KMS-11 (cell line): Measurements from ENCODE around the gene CD300H.

Experiments used
- H2AFZ ChIP-seq: fragments of 200-600 bp; sonication (generic); 2 replicates; pipeline ENCODE4 v1.6.1; 2016; ENCODE audit warnings: antibody characterized with exemption, mixed run types, low read depth
- H3K27ac ChIP-seq: fragments of 200-600 bp; sonication (generic); 2 replicates; pipeline ENCODE4 v1.6.1; 2016; ENCODE audit warnings: mild to moderate bottlenecking, mixed run types
- H3K27me3 ChIP-seq: fragments of 200-600 bp; sonication (generic); 2 replicates; pipeline ENCODE4 v1.6.1; 2017; ENCODE audit warnings: mild to moderate bottlenecking, low read depth, mixed run types, moderate library complexity; ENCODE audit not compliant: insufficient read depth
- H3K36me3 ChIP-seq: fragments of 200-600 bp; sonication (generic); 2 replicates; pipeline ENCODE4 v1.6.1; 2017; ENCODE audit warnings: mild to moderate bottlenecking, mixed run types; ENCODE audit not compliant: insufficient read depth
- H3K4me1 ChIP-seq: fragments of 200-600 bp; sonication (generic); 2 replicates; pipeline ENCODE4 v1.6.1; 2016; ENCODE audit warnings: mild to moderate bottlenecking, low read depth, mixed run types; ENCODE audit not compliant: poor library complexity, severe bottlenecking
- H3K4me2 ChIP-seq: fragments of 200-600 bp; sonication (generic); 2 replicates; pipeline ENCODE4 v1.7.0; 2016; ENCODE audit warnings: mild to moderate bottlenecking, mixed run types
- H3K4me3 ChIP-seq: fragments of 200-600 bp; sonication (generic); IDR thresholded peaks from 2 replicates; pipeline ENCODE4 v1.6.1; 2017; ENCODE audit warnings: low read depth, low read length, mixed read lengths; ENCODE audit not compliant: insufficient read depth
- H3K79me2 ChIP-seq: fragments of 200-600 bp; sonication (generic); 2 replicates; pipeline ENCODE4 v1.6.1; 2016; ENCODE audit warnings: low read depth, mixed run types; ENCODE audit not compliant: insufficient read depth
- H3K9ac ChIP-seq: fragments of 200-600 bp; sonication (generic); 2 replicates; pipeline ENCODE4 v1.6.1; 2016; ENCODE audit warnings: mild to moderate bottlenecking, mixed run types
- H4K20me1 ChIP-seq: fragments of 200-600 bp; sonication (generic); 2 replicates; pipeline ENCODE4 v1.6.1; 2016; ENCODE audit warnings: mild to moderate bottlenecking, mixed run types; ENCODE audit not compliant: insufficient read depth
- CTCF ChIP-seq: fragments of 200-600 bp; sonication (generic); conservative IDR thresholded peaks from 2 replicates; pipeline ENCODE4 v1.6.1; 2017; ENCODE audit warnings: low read depth, mild to moderate bottlenecking, antibody characterized with exemption, low read length, moderate library complexity, mixed read lengths

The CD300H gene

GRCh38 chr17:74567397-74567796, at the start of gene CD300H:
CD300H (minus strand) TSS chr17:74567509.
- peaks cover 5% of the 10 kb centered on the region for H3K4me1 ChIP-seq
- H3K27me3 ChIP-seq: peaks cover 54% of the 10 kb centered on the region
- H3K36me3 ChIP-seq: no peaks in the 10 kb centered on the region
- no peak within 1 kb of the TSS for H3K4me3 ChIP-seq
- H2AFZ ChIP-seq: no peak within 1 kb of the TSS
- TF ChIP-seq CTCF: no peak
- no peak within 1 kb of the TSS for H3K9ac ChIP-seq
- H3K4me2 ChIP-seq: no peak within 1 kb of the TSS
- no peak within 1 kb of the TSS for H3K27ac ChIP-seq
- no peaks in the 10 kb centered on the region for H3K79me2 ChIP-seq
- H4K20me1 ChIP-seq: no peaks in the 10 kb centered on the region

- H2AFZ ChIP-seq: no peak overlapping the region
- no peaks in the 10 kb centered on the region for H3K36me3 ChIP-seq
- no peaks in the 10 kb centered on the region for H3K4me1 ChIP-seq
- no peaks in the 10 kb centered on the region for H4K20me1 ChIP-seq
- no peak overlapping the region for H3K27ac ChIP-seq
- no peak overlapping the region for H3K4me2 ChIP-seq
- H3K27me3 ChIP-seq: peaks cover 94% of the 10 kb centered on the region
- no peaks in the 10 kb centered on the region for H3K79me2 ChIP-seq
- TF ChIP-seq CTCF: no peak
- H3K4me3 ChIP-seq: no peak overlapping the region
- no peak overlapping the region for H3K9ac ChIP-seq
These were observed 49.4 kb upstream of the CD300H start for GRCh38 chr17:74616696-74617095.

GRCh38 chr17:74612046-74612445, 44.7 kb upstream of the CD300H start:
- TF ChIP-seq CTCF: no peak
- Histone ChIP-seq H3K27ac (no peak overlapping the region), H3K4me3 (no peak overlapping the region), H3K4me2 (no peak overlapping the region), H4K20me1 (no peaks in the 10 kb centered on the region), H3K79me2 (no peaks in the 10 kb centered on the region), H3K4me1 (no peaks in the 10 kb centered on the region), H3K36me3 (no peaks in the 10 kb centered on the region), H2AFZ (no peak overlapping the region), H3K9ac (no peak overlapping the region), H3K27me3 (peaks cover 90% of the 10 kb centered on the region)

GRCh38 chr17:74610108-74610507, 42.8 kb upstream of the CD300H start:
- Histone ChIP-seq H2AFZ (no peak overlapping the region), H3K27ac (no peak overlapping the region), H3K36me3 (no peaks in the 10 kb centered on the region), H3K4me1 (no peaks in the 10 kb centered on the region), H3K9ac (no peak overlapping the region), H3K79me2 (no peaks in the 10 kb centered on the region), H3K4me2 (no peak overlapping the region), H3K4me3 (no peak overlapping the region), H4K20me1 (no peaks in the 10 kb centered on the region), H3K27me3 (peaks cover 90% of the 10 kb centered on the region)
- TF ChIP-seq CTCF: no peak
